ENCODE data around the gene MGLL. TPM values are rescaled to one million over a fixed set of nuclear protein-coding genes. Genes with fewer than 3 reads are reported as not detected.

The MGLL gene
- total RNA-seq, result 40.9 TPM

DNA sequence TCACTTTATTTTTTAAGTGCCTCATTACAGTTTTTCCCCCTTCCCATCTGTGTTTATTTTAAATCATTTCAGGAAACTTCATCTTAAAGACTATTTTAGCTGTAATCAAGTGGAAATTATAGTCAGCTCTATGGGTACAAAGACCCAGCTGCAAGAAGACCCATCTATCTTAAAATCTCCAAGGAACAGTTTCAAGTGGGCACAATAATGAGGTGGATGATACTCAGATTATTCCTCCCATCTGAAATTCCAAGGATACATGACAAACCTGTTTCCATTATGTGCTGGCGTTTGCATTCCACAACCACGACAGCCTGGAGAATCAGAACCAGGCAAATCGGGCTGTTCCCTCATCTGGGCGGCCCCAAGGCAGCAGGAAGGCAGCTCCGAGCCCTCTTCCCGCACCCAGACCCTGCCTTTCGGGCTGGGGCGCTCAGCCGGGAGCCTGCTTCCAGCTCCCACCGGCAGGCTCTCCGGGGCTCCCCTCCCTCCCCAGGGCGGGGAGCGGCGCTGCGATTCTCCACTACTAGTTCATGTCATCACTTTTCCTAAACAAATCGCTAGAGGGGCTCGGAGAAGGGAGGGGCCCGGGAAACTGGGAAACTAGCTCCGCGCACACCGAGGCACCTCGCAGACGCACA is at the start of gene MGLL:
Gene MGLL (minus strand): TSS at position 475 of the 641 bp plus-strand sequence. CDS start 197 bp downstream, at position 278.
- peak; percentile 62 for DNase-seq

DNA sequence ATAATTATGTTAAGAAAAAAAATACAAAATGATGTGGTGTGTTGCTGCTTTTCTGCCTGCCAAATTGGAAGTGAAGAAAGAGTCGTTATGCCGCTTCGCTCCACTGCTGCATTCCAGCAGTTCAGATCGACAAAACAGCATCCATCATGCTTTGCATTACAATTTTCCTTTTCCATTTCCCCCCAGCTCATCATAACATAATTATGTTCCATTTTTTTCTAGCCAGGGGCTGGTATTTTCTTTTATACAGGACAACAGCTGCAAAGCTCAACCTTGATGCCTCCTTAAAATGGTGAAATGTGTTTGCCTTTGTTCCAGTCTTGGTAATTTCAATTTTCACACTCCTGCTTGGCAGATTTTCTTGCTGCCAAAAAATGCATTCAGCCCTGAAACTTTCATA is 47.8 kb upstream of the MGLL start:
- DNase-seq, result no peak

DNA sequence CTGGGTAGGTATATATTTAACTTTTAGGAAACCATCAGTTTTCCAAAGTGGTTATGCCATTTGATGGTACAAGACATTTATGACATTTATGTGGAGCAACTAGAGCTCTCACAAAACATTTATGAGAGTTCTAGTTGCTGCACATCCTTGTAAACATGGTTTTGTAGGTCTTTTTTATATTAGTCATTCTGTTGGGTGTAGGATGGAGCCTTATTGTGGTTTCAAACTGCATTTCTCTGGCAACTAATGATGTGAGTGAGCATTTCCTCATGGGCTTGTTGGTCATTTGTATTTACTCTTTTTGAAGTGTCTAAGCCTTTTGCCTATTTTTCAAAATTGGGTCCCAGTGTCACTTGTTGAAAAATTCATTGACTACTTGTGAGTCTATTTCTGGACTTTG is 45.7 kb upstream of the MGLL start:
- DNase-seq, result no peak

DNA sequence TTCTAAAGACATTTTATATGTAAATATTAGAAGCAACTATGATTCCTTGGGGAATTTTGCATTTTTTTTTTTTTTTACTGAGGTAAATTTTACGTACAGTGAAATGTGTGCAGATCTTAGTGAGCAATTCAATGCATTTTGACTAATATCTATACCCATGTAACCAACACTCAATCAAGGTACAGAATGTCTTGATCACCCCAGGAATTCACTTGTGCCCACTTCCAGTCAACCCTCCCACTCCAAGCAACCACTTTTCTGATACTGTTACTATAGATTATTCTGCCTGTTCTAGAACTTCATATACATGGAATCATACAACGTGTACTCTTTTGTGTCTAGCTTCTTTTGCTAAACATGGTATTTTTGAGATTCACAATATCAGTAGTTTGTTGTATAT is 45.1 kb upstream of the MGLL start:
- DNase-seq, result no peak

DNA sequence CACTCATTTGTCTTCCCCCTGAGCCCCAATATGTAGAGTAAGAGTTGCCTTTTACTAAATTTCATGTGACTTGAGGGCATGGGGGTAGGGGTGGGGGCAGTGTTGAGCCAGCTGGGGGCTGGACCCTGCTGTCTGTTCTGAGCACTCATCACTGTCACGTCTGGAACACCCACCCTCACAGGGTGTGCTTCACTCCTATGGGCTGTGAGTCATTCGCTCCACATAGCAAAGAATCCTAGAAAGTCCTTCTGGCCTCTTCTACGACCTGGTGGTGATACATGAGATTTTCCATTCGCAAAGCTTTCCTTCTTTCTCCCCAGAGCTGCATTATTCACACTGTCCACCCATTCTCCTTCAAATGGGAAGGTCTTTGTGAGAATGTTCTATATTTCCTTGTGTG is 43.6 kb upstream of the MGLL start:
- DNase-seq, result no peak

DNA sequence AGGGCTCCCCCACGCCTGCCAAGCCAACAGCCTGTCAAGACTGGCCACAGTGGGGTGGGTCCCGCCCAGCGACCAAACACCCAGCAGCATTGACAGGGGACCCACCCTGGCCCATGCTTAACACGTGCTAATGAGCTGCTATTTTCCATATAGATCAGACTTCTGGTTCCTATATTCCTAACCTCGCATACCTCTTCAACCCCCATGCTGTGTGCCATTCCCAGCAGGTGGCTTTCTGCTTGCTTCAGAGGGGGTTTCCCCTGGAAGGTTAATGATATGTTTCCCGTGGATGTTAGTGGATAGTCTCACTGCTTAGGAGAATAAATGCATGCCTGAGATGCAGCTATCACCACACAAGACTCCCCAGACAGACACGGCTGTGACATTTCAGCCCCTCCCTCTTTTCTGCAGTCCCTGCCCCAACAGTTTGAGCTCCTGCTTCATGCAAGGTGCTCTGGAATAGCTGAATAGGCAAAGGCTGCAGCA is 37.9 kb upstream of the MGLL start:
- no peak for DNase-seq

DNA sequence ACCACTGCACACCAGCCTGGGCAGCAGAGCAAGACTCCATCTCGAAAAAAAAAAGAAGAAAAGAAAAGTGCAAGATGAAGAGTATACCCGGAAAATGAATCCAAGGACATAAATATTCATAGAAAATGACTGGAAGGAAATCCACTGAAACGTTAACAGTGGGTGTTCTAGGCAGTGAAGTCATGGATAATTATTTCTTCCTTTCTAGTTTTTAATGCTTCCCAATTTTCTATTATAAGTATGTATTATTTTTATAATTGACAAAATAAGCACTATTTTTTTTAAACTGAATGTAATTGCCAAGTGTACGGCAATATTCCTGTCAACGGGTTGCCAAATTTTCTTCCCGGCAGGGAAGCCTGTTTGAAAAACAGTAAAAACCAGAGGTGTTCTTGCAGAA is 37.4 kb upstream of the MGLL start:
- DNase-seq, result no peak

DNA sequence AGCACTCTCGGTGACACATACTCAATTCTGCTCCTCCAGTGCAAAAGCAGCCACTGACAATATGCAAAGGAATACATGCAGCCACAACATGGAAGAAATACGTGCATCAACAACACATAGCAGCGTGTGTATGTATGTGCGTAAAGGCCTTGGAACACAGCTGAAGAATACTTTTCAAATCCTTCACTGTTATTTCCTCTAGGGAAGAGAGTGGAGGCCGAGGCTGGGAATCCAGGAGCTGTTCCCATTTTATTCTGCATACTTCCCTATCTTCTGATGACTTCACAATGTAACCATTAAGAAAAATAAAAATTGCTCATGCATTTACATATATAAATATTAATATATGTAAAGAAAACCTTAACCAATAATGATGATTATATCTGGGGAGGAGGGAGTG is 36.6 kb upstream of the MGLL start:
- DNase-seq, result no peak

DNA sequence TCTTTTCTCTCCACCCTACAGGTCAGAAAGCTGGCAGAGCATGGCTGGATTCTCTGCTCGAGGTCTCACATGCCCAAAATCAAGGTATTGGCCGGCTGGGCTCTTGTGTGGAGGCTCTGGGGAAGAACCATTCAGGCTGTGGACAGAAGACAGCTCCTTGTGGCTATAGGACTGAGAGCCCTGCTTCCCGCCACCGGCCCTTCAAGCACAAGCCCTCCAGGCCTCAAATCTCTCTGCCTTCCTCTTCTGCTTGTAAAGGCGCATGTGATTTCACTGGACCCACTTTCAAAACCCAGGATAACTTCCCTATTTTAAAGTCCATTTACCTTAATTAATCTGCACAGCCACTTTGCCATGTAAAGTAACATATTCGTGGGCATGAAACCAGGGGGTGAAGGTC is 36.2 kb upstream of the MGLL start:
- no peak for DNase-seq

DNA sequence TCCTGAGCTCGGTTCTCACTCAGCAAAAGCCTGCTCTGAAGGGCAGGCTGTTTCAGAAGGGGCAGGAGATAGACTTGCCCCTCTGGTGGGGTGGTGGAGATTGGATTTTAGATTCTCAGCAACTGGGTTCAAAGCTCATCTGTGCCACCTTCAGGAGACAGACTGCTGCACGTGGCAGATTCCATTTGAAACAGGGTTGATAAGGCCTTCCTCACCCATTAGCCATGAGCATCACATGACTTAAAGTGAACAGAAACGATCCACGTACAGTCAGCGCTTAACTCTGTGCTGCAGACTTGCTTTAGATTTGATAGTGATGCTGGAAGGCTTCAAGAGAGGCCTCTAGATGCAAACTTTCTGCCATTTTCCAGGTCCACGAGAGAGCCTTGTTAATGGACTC is 35.0 kb upstream of the MGLL start:
- DNase-seq, result no peak

DNA sequence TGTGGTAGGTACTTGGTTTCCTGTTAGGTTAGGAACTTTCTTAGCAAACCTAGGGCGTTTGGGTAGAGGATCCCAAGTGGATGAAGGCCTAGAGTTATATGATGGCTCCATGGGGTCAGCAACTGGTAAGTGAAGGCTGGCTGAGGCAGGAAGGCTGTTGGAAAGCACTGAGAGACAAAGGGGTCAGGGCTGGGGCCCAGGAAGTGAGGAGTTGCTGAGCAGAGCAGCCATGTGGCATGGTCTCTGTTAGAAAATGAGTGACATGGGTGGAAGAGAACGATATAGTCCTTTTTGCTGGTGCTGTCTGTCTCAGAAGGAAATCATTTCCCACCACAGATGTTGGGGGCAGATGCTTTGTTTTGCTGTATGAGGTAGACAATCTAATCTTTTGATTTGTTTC is 34.5 kb upstream of the MGLL start:
- DNase-seq, result no peak

DNA sequence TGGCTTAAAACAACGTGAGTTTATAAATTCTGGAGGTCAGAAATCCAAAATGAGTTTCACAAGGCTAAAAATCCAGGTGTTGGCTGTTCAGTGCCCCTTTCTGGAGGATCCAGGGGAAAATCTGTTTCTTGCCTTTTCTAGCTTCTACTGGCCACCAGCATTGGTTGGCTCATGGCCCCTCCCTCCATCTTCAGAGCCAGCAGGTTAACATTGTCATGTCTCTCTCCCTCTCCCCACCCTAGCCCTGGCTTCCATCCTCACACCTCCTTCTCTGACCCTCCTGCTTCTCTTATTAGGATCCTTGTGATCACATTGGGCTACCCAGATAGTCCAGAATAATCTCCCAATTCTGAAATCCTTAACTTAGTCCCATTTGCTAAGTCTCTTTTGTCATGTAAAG is 32.9 kb upstream of the MGLL start:
- DNase-seq, result no peak

DNA sequence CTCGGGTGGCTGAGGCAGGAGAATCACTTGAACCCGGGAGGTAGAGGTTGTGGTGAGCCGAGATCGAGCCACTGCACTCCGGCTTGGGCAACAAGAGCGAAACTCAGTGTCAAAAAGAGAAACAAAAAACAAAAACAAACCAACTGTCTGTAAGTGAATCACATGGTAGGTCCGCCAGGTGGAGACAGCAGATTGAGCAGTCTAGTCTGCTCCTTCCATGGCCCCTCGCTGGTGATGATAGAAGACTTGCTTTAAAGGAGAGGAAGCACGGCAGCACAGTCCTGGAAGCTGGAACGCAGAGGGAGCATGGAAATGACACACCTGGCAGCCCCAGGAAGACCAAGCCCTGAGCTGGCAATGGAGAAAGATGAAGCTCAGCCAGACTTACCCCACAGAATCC is 31.4 kb upstream of the MGLL start:
- DNase-seq, result no peak

DNA sequence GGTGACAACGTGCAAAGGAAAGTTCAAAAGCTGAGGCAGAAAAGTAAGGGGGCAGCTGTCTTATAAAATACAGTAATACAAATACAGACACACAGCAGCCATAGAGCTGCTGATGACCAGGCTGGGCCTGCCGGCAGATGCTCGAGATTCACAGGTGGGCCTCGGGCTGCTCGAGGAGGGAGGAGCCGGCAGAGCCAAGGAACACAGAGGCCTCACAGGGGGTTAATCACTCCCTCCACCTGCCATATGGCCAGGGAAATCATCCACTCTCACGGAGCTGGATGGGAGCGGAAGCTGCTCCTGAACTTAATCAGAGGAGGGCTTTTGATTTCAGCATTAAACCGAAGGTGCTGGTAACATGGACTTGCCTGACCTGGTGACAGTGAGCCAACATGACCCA is 29.6 kb upstream of the MGLL start:
- no peak for DNase-seq

DNA sequence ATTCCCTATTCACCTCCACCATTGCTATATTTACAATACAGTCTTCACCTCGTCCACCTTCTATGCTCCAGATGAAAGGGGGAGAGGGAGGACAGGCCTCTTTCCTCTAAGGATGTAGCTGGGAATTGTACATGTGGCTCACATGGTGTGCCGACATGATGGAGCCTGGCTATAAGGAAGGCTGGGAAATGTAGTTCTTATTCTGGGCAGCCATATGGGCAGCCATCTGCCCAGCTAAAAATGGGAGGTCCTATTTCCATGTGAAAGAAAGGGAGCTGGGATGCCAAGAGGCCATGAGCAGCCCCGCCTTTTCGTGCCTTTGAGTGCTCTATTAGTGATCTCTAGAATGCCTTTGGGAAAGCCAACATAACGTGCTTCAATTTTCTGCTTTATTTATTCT is 27.1 kb upstream of the MGLL start:
- no peak for DNase-seq

DNA sequence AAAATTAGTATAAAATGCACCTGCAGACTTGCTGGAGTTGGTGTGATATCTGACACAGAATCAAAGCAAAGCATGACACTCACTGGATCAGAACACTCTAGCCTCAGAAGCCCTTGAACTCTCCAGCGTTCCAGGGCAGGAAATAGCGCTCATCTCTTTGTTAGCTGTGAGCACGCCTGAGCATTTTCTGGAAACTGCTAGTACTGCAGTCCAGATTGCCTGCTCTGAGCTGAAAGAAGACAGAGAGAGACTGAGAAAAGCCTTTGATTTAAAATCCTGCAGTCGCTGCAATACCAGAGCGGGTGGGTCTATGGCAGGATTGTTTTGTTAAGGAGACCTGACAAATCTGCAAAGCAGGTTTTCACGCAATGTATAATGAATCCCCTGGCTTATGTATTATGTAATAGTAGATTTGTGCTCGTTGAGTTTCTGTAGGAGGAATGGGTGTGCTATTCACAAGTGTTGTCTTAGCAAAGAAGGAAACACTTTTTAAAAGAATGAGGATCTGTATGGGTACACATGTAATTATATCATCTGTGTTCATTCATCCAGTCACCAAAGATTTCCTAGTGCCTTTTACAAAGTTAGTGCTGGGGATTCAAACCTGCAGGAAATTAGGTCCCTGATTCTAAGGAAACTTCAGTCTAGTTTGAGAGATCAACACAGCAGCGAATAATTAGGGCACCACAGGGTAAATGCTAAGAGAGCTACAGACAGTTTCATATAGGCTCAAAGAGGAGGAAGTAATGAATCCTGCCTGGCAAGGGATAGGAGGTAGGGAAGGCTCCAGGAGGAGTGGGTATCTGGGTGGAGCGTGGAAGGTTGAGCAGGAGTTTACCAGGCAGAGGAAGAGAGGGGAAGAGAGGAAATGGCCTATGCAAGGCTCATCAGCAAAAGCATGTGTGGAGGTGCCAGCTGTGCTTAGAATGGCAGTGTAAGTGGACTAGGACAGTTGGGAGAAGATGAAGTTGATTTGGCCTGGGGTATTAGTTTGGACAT is 26.1 kb upstream of the MGLL start:
- DNase-seq, result peak; percentile 51

DNA sequence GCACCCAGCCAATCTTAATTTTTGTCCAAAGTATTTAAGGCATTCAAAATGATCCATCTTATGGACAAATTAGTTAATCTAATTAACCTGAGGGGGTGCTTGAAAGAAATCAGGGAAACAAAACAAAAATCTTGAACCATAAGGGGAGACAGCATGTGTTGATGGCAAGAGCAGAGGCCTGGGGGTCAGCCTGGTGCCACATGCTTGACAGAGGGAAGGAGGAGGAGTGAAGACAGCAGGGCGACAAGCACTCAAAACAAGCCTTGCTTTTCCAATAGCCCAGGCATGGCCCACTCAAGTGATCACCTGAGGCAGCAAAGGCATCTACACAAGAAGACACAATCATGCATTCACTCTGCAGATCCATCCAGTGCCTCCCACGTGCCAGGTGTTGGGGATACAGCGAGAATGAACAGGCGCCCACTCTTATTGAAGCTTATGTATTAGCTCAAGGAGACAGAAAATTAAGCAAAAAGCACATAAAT is 25.0 kb upstream of the MGLL start:
- DNase-seq, result no peak

DNA sequence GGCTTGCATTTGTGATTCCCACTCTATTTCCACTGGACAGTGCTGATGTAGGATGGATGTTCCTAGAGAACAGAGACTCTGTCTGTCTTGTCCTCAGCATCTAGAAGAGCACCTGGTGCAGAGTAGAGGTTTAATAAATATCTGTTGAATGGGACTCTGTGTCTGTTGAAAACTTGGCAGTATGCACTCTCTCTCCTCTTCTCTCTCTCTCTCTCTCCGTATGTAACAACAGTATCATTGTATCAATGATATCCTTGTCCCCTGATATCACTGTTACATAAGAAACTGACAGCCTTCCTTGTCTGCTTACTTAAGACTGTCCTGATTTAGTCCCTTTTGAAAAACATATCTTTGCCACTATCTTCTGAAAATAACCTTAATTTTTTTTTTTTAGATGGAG is 24.3 kb upstream of the MGLL start:
- DNase-seq, result no peak

DNA sequence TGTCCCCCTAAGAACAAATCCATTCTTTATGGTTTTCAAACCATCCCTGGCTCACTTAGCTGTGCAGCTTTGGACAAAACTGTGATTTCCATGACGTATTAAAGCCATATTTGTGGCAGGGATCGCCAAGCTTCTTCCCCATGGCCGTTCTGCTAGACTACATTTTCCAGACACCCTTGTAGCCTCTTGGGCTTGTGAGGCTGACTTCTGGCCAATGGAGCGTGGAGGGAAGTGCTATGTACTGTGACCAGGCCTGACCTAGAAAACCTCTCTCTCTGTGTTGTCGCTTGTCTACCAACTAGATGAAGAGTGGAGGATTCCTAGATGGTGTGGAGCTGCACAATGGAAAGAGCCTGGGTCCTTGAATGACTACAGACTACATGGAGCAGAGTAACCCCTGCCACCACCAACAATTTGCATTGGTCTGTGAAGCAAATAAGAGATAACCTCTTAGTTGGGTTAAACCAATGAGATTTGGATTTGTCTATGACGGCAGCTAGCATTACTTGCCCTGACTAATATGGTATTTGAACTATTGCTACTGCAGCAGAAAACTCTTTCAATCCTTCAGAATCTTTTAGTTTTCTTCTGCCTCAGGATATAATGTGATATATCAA is 22.1 kb upstream of the MGLL start:
- DNase-seq, result no peak

DNA sequence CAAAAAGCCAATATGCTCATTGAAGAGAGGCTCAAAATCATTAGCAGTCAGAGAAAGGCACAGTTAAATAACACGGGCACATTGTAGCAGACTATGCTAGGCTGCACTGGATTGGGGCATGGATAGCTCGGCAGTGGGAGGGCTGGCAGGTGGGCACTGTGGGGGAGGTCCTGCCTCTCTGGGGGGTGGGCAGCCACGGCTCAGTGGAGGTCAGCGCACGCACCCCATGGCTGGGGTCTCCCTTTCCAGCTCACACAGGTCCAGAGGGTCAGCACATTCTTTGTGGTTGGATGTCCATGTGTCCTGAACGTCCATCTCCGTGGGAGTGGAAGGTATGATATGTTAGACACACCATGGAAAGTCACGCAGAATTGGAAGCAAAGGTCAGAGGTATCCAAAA is 18.4 kb upstream of the MGLL start:
- no peak for DNase-seq

DNA sequence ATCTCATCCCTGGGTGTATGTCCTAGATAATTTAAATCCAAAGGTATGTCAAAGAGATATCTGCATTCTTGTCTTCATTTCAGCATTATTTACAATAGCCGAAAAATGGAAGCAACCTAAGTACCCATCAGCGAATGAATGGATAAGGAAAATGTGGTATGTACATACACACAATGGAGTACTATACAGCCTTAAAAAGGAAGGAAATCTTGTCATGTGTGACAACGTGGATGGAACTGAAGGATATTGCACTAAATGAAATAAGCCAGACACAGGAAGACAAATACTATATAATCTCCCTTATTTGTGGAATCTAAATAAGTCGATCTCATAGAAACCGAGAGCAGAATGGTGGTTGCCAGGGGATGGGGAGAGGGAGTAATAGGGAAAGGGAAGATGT is 16.8 kb upstream of the MGLL start:
- DNase-seq, result no peak

DNA sequence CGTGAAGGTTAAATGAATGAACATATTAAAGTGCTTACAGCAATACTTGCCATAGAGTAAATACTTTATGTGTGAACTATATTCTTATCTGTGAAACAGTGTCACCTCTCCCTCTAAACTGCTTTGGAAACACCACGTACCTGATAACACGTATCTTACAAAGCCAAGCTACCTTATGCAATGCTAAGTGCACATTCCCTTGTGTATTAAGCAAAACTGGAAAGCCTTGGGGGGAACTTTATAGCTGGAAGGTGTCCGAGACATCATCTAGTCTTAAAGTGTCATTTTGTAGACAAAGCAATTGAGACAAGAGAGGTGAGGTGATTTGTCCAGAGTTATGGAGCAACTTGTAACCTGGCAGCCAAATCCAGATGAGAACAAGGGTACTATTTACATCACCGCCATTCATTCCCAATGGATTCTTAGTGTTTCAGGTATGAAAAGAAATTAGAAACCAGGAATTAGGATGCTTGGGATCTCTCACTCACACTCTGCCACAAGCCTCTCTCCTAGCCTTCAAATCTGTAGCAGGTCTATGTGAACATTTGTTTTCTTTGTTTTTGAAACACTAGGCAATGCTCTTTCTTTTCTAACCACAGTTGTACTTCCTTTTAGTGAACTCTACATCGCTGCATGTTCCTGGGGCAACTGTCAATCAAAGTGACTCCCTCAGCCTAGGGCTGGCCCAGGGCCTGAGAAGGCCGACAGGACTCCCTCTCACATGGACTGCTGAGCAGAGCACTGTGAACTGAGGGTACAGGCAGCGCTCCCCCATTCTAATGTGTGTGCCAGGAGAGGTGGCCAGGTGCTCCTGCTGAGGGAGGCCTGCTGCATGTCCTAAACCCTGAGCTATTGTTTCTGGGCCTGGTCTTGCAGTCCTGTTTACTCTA is 13.9 kb upstream of the MGLL start:
- no peak for DNase-seq

All from occipital lobe (tissue), 2 donors.